SJCRH30 (cell line): ENCODE data around the gene EREG. TPM values are rescaled to one million over a fixed set of nuclear protein-coding genes. Genes with fewer than 3 reads are reported as not detected.

ENCODE experiments used
- DNase-seq, 2 experiments: peaks; one replicate each; pipeline ENCODE4 v3.0.0-alpha.2; 2015 to 2020
- H3K27ac ChIP-seq: fragments of 250-450 bp; sonication (Bioruptor Pico); 2 replicates; pipeline ENCODE4 v1.5.1; 2020; ENCODE audit warnings: mild to moderate bottlenecking, moderate library complexity
- H3K27me3 ChIP-seq: fragments of 250-450 bp; sonication (Bioruptor Pico); 2 replicates; pipeline ENCODE4 v1.5.1; 2020; ENCODE audit warnings: mild to moderate bottlenecking, moderate library complexity
- H3K36me3 ChIP-seq: fragments of 250-450 bp; sonication (Bioruptor Pico); 2 replicates; pipeline ENCODE4 v1.5.1; 2020; ENCODE audit warnings: mild to moderate bottlenecking, moderate library complexity
- H3K4me1 ChIP-seq: fragments of 250-450 bp; sonication (Bioruptor Pico); 2 replicates; pipeline ENCODE4 v1.5.1; 2020; ENCODE audit warnings: mild to moderate bottlenecking, moderate library complexity
- H3K4me3 ChIP-seq: fragments of 250-450 bp; sonication (Bioruptor Pico); 2 replicates; pipeline ENCODE4 v1.5.1; 2020; ENCODE audit warnings: mild to moderate bottlenecking, moderate library complexity
- H3K9me3 ChIP-seq: fragments of 250-450 bp; sonication (Bioruptor Pico); replicated peaks from 2 replicates; pipeline ENCODE4 v1.5.1; 2020; ENCODE audit warnings: mild to moderate bottlenecking, moderate library complexity
- total RNA-seq: library from RNA; depleted of rRNA; stranded (reverse); fragments of >200 nt; shearing (Covaris generic); gene quantifications from 2 replicates; pipeline ENCODE4 v1.2.3, GENCODE V29; 2014

EREG gene
- total RNA-seq, 1 experiment from 2014 or later: not detected

- Histone ChIP-seq H3K4me3 (no peak overlapping the region), H3K27me3 (no peaks in the 10 kb centered on the region), H3K4me1 (no peaks in the 10 kb centered on the region), H3K9me3 (no peaks in the 10 kb centered on the region; the same call in 1 of the 2 replicates), H3K27ac (no peak overlapping the region), H3K36me3 (no peaks in the 10 kb centered on the region)
- DNase-seq: no peak
Observed at GRCh38 chr4:74413265-74413664, 48.3 kb downstream of the EREG start.

- H3K4me3 ChIP-seq: no peak overlapping the region
- no peaks in the 10 kb centered on the region for H3K4me1 ChIP-seq
- H3K27me3 ChIP-seq: no peaks in the 10 kb centered on the region
- H3K27ac ChIP-seq: no peak overlapping the region
- no peak for DNase-seq
- no peaks in the 10 kb centered on the region; the same call in 1 of the 2 replicates for H3K9me3 ChIP-seq
- no peaks in the 10 kb centered on the region for H3K36me3 ChIP-seq
Observed at GRCh38 chr4:74414149-74414809, 49.3 kb downstream of the EREG start.

GRCh38 chr4:74415602-74416300 lies 50.8 kb downstream of the EREG start:
- Histone ChIP-seq H3K27me3 (no peaks in the 10 kb centered on the region), H3K4me1 (no peaks in the 10 kb centered on the region), H3K27ac (no peak overlapping the region), H3K4me3 (no peak overlapping the region), H3K9me3 (no peaks in the 10 kb centered on the region; the same call in 1 of the 2 replicates), H3K36me3 (no peaks in the 10 kb centered on the region)
- DNase-seq: no peak

- no peaks in the 10 kb centered on the region for H3K4me1 ChIP-seq
- no peak overlapping the region for H3K4me3 ChIP-seq
- no peaks in the 10 kb centered on the region; the same call in 1 of the 2 replicates for H3K9me3 ChIP-seq
- no peak overlapping the region for H3K27ac ChIP-seq
- H3K27me3 ChIP-seq: no peaks in the 10 kb centered on the region
- DNase-seq: no peak
- no peaks in the 10 kb centered on the region for H3K36me3 ChIP-seq
Observed at GRCh38 chr4:74418063-74418670, 53.2 kb downstream of the EREG start.

GRCh38 chr4:74420863-74421262 lies 55.9 kb downstream of the EREG start:
- no peak overlapping the region for H3K27ac ChIP-seq
- no peak for DNase-seq
- H3K4me1 ChIP-seq: no peaks in the 10 kb centered on the region
- H3K27me3 ChIP-seq: no peaks in the 10 kb centered on the region
- H3K36me3 ChIP-seq: no peaks in the 10 kb centered on the region
- no peaks in the 10 kb centered on the region; the same call in 1 of the 2 replicates for H3K9me3 ChIP-seq
- no peak overlapping the region for H3K4me3 ChIP-seq

- Histone ChIP-seq H3K27ac (no peak overlapping the region), H3K4me1 (no peaks in the 10 kb centered on the region), H3K36me3 (no peaks in the 10 kb centered on the region), H3K27me3 (no peaks in the 10 kb centered on the region), H3K4me3 (no peak overlapping the region), H3K9me3 (no peaks in the 10 kb centered on the region)
- no peak for DNase-seq
Observed at GRCh38 chr4:74423104-74423503, 58.2 kb downstream of the EREG start.

GRCh38 chr4:74424111-74424510 lies 59.2 kb downstream of the EREG start:
- Histone ChIP-seq H3K4me3 (no peak overlapping the region), H3K27me3 (no peaks in the 10 kb centered on the region), H3K27ac (no peak overlapping the region), H3K36me3 (no peaks in the 10 kb centered on the region), H3K9me3 (no peaks in the 10 kb centered on the region), H3K4me1 (no peaks in the 10 kb centered on the region)
- DNase-seq: no peak

GRCh38 chr4:74426101-74426500 lies 61.2 kb downstream of the EREG start:
- DNase-seq: no peak
- Histone ChIP-seq H3K27me3 (no peaks in the 10 kb centered on the region), H3K9me3 (no peaks in the 10 kb centered on the region), H3K27ac (no peak overlapping the region), H3K4me3 (no peak overlapping the region), H3K4me1 (no peaks in the 10 kb centered on the region), H3K36me3 (no peaks in the 10 kb centered on the region)

GRCh38 chr4:74428276-74428675 lies 63.3 kb downstream of the EREG start:
- no peak overlapping the region for H3K4me3 ChIP-seq
- no peak overlapping the region for H3K27ac ChIP-seq
- H3K4me1 ChIP-seq: no peaks in the 10 kb centered on the region
- DNase-seq: no peak
- H3K36me3 ChIP-seq: no peaks in the 10 kb centered on the region
- no peaks in the 10 kb centered on the region for H3K9me3 ChIP-seq
- no peaks in the 10 kb centered on the region for H3K27me3 ChIP-seq

GRCh38 chr4:74431113-74431826 lies 66.3 kb downstream of the EREG start:
- no peak overlapping the region for H3K27ac ChIP-seq

GRCh38 chr4:74433043-74433442 lies 68.1 kb downstream of the EREG start:
- DNase-seq: no peak
- H3K27me3 ChIP-seq: no peaks in the 10 kb centered on the region
- no peak overlapping the region for H3K27ac ChIP-seq
- no peak overlapping the region; the same call in 1 of the 2 replicates for H3K4me3 ChIP-seq
- no peaks in the 10 kb centered on the region for H3K9me3 ChIP-seq
- no peaks in the 10 kb centered on the region for H3K4me1 ChIP-seq
- H3K36me3 ChIP-seq: no peaks in the 10 kb centered on the region

More at GRCh38 chr4:74431113-74431826, 66.3 kb downstream of the EREG start:
- Histone ChIP-seq H3K36me3 (no peaks in the 10 kb centered on the region), H3K27me3 (no peaks in the 10 kb centered on the region), H3K4me3 (no peak overlapping the region), H3K9me3 (no peaks in the 10 kb centered on the region), H3K4me1 (no peaks in the 10 kb centered on the region)
- no peak for DNase-seq

- H3K9me3 ChIP-seq: no peaks in the 10 kb centered on the region
Observed at GRCh38 chr4:74433541-74434172, 68.7 kb downstream of the EREG start.

GRCh38 chr4:74435296-74435695 lies 70.4 kb downstream of the EREG start:
- no peak for DNase-seq
- no peaks in the 10 kb centered on the region for H3K36me3 ChIP-seq
- no peaks in the 10 kb centered on the region for H3K4me1 ChIP-seq
- H3K27ac ChIP-seq: no peak overlapping the region
- no peak overlapping the region for H3K4me3 ChIP-seq
- no peaks in the 10 kb centered on the region for H3K27me3 ChIP-seq
- no peaks in the 10 kb centered on the region for H3K9me3 ChIP-seq

More at GRCh38 chr4:74433541-74434172, 68.7 kb downstream of the EREG start:
- peak; percentile 32 to 62 for DNase-seq
- Histone ChIP-seq H3K4me1 (no peaks in the 10 kb centered on the region), H3K4me3 (peak overlapping the region; percentile 32), H3K27ac (no peak overlapping the region), H3K36me3 (no peaks in the 10 kb centered on the region), H3K27me3 (no peaks in the 10 kb centered on the region)

- DNase-seq: no peak
- H3K27ac ChIP-seq: no peak overlapping the region
- H3K4me1 ChIP-seq: no peaks in the 10 kb centered on the region
- H3K36me3 ChIP-seq: no peaks in the 10 kb centered on the region
- H3K27me3 ChIP-seq: no peaks in the 10 kb centered on the region
- no peak overlapping the region for H3K4me3 ChIP-seq
- no peaks in the 10 kb centered on the region for H3K9me3 ChIP-seq
Observed at GRCh38 chr4:74437866-74438265, 72.9 kb downstream of the EREG start.
